GM18498 (cell line): ENCODE data around the gene ALDH1L1.

ENCODE experiments used
- ATAC-seq: cut with Tn5 transposase; IDR thresholded peaks from one replicate; pipeline ENCODE4 v1.9.1; 2021; ENCODE audit warnings: mild to moderate bottlenecking, moderate library complexity; ENCODE audit not compliant: unreplicated experiment

Gene ALDH1L1

GRCh38 chr3:126180477-126181397, at the start of gene ALDH1L1:
TSS of gene ALDH1L1 (minus strand) at chr3:126180586. CDS start at chr3:126160979, 19,607 bp downstream.
- ATAC-seq: no peak

- no peak for ATAC-seq
These were observed 46.0 kb upstream of the ALDH1L1 start for GRCh38 chr3:126226374-126226773.

- no peak for ATAC-seq
These were observed 36.0 kb upstream of the ALDH1L1 start for GRCh38 chr3:126216416-126216815.

GRCh38 chr3:126213379-126214028, 33.1 kb upstream of the ALDH1L1 start:
- ATAC-seq: no peak

DNA sequence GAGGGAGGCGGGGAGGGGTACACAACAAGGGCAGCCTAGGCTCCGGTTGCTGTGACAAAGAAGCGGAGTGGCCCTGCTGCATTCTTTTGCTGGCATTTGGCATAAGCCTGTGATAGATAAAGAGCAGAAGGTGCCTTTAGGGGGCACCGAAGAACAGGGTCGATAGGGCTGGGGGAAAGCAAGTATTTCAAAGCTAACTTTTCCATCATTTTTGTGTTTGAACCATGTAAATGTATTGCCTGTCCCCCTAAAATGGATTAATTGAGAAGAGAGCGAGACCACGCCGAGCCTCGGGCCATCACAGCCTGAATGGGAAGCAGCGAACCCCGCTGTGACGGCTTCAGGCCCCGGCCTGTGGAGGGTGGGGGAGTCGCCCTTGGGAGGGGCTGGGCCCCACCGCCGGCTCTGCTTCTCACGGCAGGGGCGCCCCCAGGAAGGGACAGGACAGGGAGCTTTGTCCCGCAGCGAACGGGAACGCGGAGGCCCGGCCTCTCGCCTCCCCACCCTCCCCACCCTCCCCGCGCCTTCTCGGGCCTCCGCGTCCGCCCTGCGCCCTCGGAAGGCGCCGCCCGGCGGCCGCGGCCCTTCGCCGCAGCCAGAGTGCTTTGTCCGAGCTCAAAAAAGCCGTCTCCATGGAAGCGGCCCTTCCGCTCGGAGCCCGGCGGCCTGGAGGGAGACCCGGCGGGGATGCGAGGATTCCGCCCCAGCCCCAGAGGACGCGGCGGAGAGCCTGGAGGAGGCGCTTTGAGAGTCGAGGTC, 32.4 kb upstream of the ALDH1L1 start:
- no peak for ATAC-seq

DNA sequence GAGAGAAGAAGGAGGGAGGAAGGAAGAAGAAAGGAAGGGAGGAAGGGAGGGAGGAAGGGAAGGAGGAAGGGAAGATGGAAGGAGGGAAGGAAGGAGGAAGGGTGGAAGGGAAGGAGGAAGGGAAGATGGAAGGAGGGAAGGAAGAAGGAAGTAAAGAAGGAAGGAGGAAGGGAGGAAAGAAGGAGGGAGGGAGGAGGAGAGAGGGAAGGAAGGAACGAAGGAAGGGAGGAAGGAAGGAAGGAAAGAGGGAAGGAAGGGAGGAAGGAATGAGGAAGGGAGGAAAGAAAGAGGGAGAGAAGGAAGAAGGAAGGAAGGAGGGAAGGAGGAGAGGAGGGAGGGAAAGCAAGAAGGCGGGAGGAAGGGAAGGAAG, 31.8 kb upstream of the ALDH1L1 start:
- ATAC-seq: no peak

- ATAC-seq: no peak
These were observed 31.2 kb upstream of the ALDH1L1 start for GRCh38 chr3:126211569-126211968.

GRCh38 chr3:126210606-126211005, 30.2 kb upstream of the ALDH1L1 start:
- no peak for ATAC-seq

DNA sequence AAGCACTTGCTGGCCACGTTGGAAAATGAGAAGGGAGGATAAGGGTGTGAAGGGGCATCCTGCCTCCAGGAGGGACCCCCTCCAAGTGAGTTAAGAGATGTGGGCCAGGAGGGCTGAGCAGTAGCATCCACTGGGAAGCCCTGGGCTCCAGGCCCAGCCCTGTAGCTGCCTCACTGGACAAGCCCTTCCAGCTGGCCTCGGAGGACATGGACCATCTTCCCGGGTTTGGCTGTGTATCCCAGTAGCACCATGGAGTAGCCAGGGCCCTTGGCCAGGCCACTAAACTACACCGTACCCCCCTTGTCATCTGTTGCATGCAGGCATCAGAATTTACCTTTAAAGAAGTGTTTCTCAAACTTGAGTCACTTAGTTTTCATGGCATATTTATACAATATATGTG, 29.4 kb upstream of the ALDH1L1 start:
- ATAC-seq: no peak

- ATAC-seq: no peak
These were observed 28.3 kb upstream of the ALDH1L1 start for GRCh38 chr3:126208606-126209256.

- no peak for ATAC-seq
These were observed 27.8 kb upstream of the ALDH1L1 start for GRCh38 chr3:126208182-126208581.

DNA sequence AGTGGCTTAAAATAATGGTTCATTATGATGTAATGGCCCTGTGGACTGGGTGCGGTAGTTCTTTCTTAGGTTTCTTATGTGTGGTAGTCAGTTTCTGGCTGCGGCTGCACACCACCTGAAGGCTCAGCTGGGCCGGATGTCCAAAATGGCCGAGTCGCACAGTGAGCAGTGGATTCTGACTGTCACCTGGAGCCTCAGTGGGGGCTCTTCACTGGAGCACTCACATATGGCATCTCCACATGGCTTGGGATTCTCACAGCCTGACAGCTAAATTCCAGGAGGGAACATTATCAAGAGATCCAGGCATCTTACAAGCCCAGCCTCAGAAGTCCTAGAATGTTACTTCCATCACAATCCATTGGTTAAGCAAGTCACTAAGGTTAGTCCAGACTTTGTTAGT, 26.8 kb upstream of the ALDH1L1 start:
- ATAC-seq: no peak

DNA sequence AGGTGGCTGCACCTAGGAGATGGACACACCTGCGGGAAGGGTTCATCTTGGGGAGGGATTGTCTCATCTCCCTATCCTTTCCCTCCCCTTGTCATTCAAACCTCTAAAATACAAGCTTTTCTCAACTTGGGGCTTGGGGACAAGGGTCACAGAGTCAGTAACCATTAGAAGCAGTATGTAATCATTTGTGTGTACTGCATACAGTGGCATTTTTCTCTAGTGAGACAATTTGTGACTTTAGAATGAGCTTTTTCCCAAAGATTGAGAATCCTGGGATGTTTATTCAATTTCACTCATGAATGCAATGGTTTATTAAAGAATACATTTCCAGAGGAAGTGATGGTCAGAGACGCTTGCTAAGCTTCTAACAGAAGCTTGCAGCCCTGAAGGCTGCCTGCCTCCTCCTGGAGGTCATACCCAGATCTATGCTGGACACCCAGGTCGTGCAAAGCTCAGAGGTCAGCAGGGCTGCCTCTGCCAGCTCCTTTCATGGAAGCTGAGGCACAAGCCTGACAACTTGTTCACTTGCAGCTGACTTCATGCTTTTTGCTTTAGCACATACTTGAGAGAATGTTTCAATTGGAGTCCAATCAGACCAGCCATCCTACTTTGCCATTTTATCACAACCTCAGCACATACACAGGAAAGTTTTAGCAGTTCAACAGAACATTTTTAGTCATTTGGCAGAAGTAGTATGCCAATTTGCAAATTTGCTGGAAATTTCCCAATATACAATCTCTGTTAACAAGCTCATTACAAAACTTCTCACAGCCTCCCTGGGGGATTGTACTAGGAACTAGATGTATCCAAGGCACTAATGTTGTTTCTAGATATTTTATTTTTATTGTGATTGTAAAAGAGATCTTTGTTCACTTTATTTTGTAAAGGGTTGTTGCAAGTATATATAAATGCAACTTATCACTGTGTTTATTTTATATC, 25.6 kb upstream of the ALDH1L1 start:
- no peak for ATAC-seq

DNA sequence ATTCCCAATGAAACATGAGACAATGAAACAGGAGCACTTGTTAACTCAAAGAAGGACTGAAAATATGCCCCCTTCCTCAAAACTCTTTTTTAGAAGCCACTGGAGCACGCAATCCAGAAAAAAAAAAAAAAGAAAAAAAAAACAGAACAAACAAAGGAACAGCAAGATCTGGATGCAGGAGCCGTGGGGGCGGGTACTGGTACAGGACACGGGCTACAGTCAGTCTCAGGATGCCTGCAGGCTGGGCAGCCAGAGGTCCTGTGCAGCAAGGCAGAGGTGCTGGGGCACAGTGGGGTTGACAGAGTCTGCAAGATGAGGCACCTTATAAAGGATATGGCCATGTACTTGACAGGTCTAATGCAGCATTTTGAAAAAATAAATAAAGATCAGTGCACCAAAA, 22.3 kb upstream of the ALDH1L1 start:
- ATAC-seq: no peak

GRCh38 chr3:126202276-126202675, 21.9 kb upstream of the ALDH1L1 start:
- ATAC-seq: no peak

GRCh38 chr3:126201168-126201567, 20.8 kb upstream of the ALDH1L1 start:
- no peak for ATAC-seq

DNA sequence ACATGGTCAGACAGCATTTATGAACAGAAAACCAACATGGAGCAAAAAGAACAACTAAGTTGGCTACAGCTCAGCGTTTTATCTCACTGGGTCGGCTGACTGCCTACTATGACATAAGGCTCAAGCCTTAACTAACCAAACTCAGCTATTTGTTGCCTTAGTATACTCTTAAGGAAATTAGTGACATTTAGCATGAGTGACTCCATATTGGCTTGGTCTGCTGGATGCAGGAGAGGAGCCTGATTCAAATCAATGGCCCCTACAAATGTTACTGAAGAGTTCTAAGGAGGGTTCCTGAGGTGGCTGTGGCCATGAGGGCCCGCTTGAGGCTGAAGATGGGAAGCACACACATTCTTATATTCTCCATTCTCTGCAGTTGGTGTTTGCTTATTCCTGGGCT, 20.1 kb upstream of the ALDH1L1 start:
- ATAC-seq: no peak

GRCh38 chr3:126199256-126199655, 18.9 kb upstream of the ALDH1L1 start:
- ATAC-seq: no peak

DNA sequence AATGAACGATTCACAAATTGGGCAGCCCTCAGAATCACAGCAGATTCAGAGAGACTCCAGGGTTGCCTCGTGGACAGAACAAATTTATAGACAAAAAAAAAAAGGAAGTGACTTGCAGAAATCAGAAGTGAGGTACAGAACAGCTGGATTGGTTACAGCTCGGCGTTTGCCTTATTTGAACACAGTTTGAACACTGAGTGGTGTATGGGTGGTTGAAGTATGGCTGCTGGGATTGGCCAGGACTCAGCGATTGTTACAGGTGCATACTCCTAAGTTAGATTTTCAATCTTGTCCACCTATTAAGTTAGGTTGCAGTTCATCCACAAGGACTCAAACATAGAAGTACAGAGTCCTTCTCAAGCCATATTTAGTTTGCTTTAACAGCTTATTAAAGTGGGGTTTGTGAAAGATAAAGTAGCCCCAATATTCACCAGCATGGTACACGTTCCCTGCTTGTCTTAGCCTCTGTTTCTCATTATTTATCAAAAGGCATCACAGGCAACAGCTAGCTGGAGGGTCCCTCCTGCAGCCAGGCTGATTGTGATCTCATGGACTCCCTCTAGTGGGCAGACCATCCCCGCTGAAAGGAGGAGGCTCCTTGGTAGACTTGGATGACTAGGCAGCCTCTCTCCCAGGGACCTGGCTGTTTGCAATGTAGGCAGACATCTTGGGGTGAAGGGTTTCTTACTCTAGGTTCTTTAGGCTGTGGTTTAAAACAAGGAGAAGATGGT, 17.6 kb upstream of the ALDH1L1 start:
- ATAC-seq: no peak
